ENCODE data around the gene STPG3. TPM values are rescaled to one million over a fixed set of nuclear protein-coding genes. Genes with fewer than 3 reads are reported as not detected.
A peak's percentile ranks its signal among the peaks of the same experiment; 100 is the strongest.

The STPG3 gene
- total RNA-seq, 1 donor from 2014 or later, result 0.58 TPM

DNA sequence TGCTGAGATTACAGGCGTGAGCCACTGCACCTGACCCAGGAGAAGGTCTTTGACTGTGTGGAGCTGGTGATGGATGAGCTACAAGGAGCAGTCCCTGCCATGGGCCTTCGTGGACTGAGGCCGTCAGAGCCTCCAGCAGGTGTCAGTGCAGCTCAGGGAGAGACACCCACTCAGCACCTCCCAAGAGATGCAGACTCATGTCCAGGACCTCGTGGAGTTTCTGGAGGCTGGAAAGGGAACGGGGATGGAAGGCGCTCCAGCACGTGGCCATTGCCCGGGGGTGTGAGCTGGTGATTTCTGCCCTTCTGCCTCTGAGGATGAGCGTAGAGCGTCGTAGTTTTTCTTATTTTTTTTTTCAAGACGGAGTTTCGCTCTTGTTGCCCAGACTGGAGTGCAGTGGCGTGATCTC, 35.9 kb downstream of the STPG3 start:
- Histone ChIP-seq H3K9me3 (replicated peaks) (peaks cover 4% of the 10 kb centered on the region), H3K4me3 (no peak overlapping the region), H3K27ac (replicated peaks) (no peak overlapping the region), H3K36me3 (peaks cover 12% of the 10 kb centered on the region), H3K27me3 (ENCODE audit: low read depth) (no peaks in the 10 kb centered on the region), H3K4me1 (no peaks in the 10 kb centered on the region)
- intact Hi-C loops (cut with micrococcal nuclease), result no loop called here
- TF ChIP-seq, protein P1, sequence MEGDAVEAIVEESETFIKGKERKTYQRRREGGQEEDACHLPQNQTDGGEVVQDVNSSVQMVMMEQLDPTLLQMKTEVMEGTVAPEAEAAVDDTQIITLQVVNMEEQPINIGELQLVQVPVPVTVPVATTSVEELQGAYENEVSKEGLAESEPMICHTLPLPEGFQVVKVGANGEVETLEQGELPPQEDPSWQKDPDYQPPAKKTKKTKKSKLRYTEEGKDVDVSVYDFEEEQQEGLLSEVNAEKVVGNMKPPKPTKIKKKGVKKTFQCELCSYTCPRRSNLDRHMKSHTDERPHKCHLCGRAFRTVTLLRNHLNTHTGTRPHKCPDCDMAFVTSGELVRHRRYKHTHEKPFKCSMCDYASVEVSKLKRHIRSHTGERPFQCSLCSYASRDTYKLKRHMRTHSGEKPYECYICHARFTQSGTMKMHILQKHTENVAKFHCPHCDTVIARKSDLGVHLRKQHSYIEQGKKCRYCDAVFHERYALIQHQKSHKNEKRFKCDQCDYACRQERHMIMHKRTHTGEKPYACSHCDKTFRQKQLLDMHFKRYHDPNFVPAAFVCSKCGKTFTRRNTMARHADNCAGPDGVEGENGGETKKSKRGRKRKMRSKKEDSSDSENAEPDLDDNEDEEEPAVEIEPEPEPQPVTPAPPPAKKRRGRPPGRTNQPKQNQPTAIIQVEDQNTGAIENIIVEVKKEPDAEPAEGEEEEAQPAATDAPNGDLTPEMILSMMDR (IDR thresholded peaks at IDR 0.05; ENCODE audit: borderline replicate concordance), result peak; percentile 66
- no peak for DNase-seq

DNA sequence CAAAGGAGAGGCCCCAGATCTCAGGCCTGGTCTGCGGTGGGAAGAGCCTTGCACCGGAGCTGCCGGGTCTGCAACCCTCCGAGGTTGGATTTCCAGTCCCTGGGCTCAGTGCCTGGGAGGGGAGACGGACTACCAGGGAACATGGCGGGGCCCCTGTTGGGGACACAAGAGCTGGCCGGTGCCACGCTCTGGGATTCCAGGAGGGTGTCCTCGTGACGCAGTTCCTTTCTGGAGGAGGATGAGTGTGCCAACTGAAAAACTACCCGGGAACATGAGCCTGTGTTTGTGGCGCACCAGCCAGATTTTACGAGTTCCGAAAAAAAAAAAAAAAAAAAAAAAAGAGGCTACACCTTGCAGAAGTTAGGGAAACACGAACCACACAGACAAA, 42.0 kb downstream of the STPG3 start:
- H3K36me3 ChIP-seq, result no peaks in the 10 kb centered on the region
- DNase-seq, result no peak
- intact Hi-C loops (cut with micrococcal nuclease), result no loop called here

DNA sequence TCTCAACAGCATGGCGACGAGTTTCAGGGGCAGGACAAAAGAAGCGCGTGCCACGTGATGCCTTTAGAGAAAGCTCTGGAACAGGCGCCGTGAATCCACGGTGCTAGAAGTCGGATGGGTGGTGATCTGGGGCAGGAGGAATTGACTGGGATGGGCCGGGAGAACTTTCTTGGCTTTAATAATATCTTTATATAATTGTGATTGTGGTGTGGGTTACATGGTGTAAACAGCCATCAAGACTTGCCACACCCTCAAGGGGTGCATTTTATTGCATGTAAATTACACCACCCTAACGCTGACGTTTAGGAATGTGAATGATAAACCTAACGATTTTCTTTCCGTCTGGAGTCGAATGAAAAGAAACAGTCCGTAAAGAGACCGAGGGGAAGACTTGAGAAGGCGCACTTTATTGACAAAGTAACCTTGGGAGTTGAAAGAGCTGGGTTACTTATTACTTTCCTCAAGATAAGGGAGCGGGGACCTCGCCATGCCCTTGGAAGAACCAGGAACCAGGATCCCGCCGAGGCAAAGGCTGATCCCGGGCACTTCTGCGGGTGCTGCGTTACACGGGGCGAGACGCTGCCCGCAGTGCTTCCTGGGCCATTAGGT, 42.5 kb downstream of the STPG3 start:
- peaks cover 41% of the 10 kb centered on the region for H3K4me1 ChIP-seq
- H3K27me3 ChIP-seq (ENCODE audit: low read depth), result peaks cover 44% of the 10 kb centered on the region
- TF ChIP-seq, protein P1 (IDR thresholded peaks at IDR 0.05; ENCODE audit: borderline replicate concordance), result no peak
- intact Hi-C loops (cut with micrococcal nuclease), result no loop called here
- no peak for DNase-seq
- peak overlapping the region; percentile 36 for H3K27ac ChIP-seq (replicated peaks)
- peaks cover 6% of the 10 kb centered on the region for H3K9me3 ChIP-seq (replicated peaks)
- H3K4me3 ChIP-seq, result peak overlapping the region; percentile 11
- H3K36me3 ChIP-seq, result no peaks in the 10 kb centered on the region

More for the DNA sequence above, 42.0 kb downstream of the STPG3 start:
- Histone ChIP-seq H3K27me3 (ENCODE audit: low read depth) (peaks cover 39% of the 10 kb centered on the region), H3K9me3 (replicated peaks) (peaks cover 6% of the 10 kb centered on the region), H3K27ac (replicated peaks) (no peak overlapping the region), H3K4me3 (no peak overlapping the region), H3K4me1 (peaks cover 37% of the 10 kb centered on the region)
- TF ChIP-seq, protein P1 (IDR thresholded peaks at IDR 0.05; ENCODE audit: borderline replicate concordance), result no peak

DNA sequence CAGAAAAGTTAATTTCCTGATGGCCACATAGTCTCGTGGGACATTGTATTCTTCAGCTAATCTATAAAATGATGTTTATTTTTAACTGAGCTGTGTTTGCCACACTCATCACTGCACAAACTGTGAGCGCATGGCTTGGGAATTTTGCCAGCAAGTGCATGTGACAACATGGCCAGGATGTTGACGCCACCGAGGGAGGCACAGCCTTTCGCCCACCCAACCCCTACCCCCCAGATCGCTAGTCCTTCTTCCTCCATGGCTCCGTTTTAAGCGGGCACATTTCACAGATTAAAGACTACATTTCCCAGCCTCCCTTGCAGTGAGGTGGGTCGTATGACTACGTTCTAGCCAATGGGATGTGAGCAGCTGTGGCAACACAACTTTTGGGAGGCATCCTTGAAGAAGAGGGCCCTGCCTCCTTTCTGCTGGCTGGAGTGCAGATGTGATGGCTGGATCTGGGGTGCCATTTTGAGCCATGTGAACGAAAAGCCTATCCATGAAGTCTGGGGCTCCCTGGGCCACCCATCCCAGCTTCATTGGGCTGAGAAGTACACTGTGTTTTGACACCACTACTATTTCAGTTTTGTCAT, 43.1 kb downstream of the STPG3 start:
- no peak for DNase-seq
- intact Hi-C loops (cut with micrococcal nuclease), result no loop called here
- Histone ChIP-seq H3K36me3 (no peaks in the 10 kb centered on the region), H3K4me1 (peaks cover 47% of the 10 kb centered on the region), H3K9me3 (replicated peaks) (peaks cover 6% of the 10 kb centered on the region), H3K4me3 (peak overlapping the region; percentile 11), H3K27me3 (ENCODE audit: low read depth) (peaks cover 50% of the 10 kb centered on the region), H3K27ac (replicated peaks) (peak overlapping the region; percentile 92)
- TF ChIP-seq, protein P1 (IDR thresholded peaks at IDR 0.05; ENCODE audit: borderline replicate concordance), result no peak

DNA sequence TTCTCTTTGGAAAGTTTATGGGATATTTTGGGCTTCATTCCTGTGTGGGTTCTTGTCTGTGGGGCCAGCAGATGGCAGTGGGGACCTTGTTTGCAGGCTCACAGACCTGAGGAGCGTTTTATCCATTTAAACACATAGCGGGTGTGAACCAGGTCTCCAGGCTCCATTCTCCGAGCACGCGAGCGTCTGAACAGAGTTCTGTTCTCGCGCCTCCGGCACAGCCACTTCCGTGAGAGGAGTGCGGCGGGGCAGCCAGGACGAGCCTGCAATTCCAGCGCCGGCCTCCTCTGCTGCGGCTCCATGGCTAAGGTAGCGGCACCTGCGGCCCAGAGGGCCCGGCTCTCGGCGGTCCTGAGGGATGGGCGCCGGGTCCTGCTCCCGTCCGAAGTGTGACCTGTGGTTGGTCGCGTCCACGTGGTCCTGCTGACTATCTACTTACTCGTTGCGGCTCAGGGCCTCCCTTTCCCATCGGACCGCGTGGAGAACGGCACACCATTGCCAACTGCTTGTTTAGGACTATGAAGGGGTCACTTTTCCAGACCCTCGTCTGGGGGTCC, 43.7 kb downstream of the STPG3 start:
- Histone ChIP-seq H3K9me3 (replicated peaks) (peaks cover 6% of the 10 kb centered on the region), H3K27ac (replicated peaks) (peak overlapping the region; percentile 92), H3K4me3 (peak overlapping the region; percentile 63), H3K27me3 (ENCODE audit: low read depth) (peaks cover 54% of the 10 kb centered on the region), H3K36me3 (no peaks in the 10 kb centered on the region), H3K4me1 (peaks cover 52% of the 10 kb centered on the region)
- intact Hi-C loops (cut with micrococcal nuclease), result loop anchor here (5.0 kb wide), 1 partner anchor 113 kb away; no protein-coding TSS in a partner anchor
- TF ChIP-seq, protein P1 (IDR thresholded peaks at IDR 0.05; ENCODE audit: borderline replicate concordance), result peak; percentile 45
- DNase-seq, result no peak
